LNCAP (cell line): ENCODE results near the gene FBXL19.

Experiments
- CTCF ChIP-seq: fragments of 450-650 bp; IDR thresholded peaks from 2 replicates; pipeline ENCODE4 v1.5.1; 2017; ENCODE audit warnings: mild to moderate bottlenecking

FBXL19 gene

GRCh38 chr16:30963925-30964511 is 40.6 kb downstream of the FBXL19 start:
- no peak for TF ChIP-seq CTCF

- no peak for TF ChIP-seq CTCF
Measured at GRCh38 chr16:30964574-30965226, 41.3 kb downstream of the FBXL19 start.

- no peak for TF ChIP-seq CTCF
Measured at GRCh38 chr16:30965436-30965835, 42.1 kb downstream of the FBXL19 start.

- TF ChIP-seq CTCF = no peak
Measured at GRCh38 chr16:30966033-30966619, 42.8 kb downstream of the FBXL19 start.

GRCh38 chr16:30967795-30968194 is 44.4 kb downstream of the FBXL19 start:
- TF ChIP-seq CTCF = no peak

GRCh38 chr16:30969246-30969842 is 46.0 kb downstream of the FBXL19 start:
- TF ChIP-seq CTCF = no peak

GRCh38 chr16:30971298-30971697 is 47.9 kb downstream of the FBXL19 start:
- no peak for TF ChIP-seq CTCF
